ENCODE results near the gene F9.
A peak's percentile ranks its signal among the peaks of the same experiment; 100 is the strongest.

- TF ChIP-seq, protein P1, sequence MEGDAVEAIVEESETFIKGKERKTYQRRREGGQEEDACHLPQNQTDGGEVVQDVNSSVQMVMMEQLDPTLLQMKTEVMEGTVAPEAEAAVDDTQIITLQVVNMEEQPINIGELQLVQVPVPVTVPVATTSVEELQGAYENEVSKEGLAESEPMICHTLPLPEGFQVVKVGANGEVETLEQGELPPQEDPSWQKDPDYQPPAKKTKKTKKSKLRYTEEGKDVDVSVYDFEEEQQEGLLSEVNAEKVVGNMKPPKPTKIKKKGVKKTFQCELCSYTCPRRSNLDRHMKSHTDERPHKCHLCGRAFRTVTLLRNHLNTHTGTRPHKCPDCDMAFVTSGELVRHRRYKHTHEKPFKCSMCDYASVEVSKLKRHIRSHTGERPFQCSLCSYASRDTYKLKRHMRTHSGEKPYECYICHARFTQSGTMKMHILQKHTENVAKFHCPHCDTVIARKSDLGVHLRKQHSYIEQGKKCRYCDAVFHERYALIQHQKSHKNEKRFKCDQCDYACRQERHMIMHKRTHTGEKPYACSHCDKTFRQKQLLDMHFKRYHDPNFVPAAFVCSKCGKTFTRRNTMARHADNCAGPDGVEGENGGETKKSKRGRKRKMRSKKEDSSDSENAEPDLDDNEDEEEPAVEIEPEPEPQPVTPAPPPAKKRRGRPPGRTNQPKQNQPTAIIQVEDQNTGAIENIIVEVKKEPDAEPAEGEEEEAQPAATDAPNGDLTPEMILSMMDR (IDR thresholded peaks at IDR 0.05 in 2 of 3, conservative IDR thresholded peaks at IDR 0.05 in 1 of 3; ENCODE audit: borderline replicate concordance in 1 of 3, insufficient read depth in 1 of 3, low read depth in 2 of 3, low read length in 2 of 3) = peak in 2 of 3 experiments; percentile 36 to 45; a peak in 4 of 6 replicates
- TF ChIP-seq EGR1 (IDR thresholded peaks at IDR 0.05; ENCODE audit: low read depth) (no peak), ATF3 (IDR thresholded peaks at IDR 0.05) (no peak), FOSL1 (IDR thresholded peaks at IDR 0.05; ENCODE audit: low read depth) (no peak), RAD21 (IDR thresholded peaks at IDR 0.05; ENCODE audit: low read depth) (peak; percentile 40)
Measured at GRCh38 chrX:139559383-139560042, 29.0 kb downstream of the F9 start.
